Neutrophil (primary cell): ENCODE data around the gene CCT6B.

ENCODE experiments used
- H3K27ac ChIP-seq: fragments of 200-600 bp; sonication (generic); 2 replicates; pipeline ENCODE4 v1.5.1; 2016; ENCODE audit warnings: mild to moderate bottlenecking, moderate library complexity
- H3K27me3 ChIP-seq: fragments of 200-600 bp; sonication (generic); 2 replicates; pipeline ENCODE4 v1.6.0; 2016; ENCODE audit warnings: mild to moderate bottlenecking
- H3K36me3 ChIP-seq: fragments of 200-600 bp; sonication (generic); 2 replicates; pipeline ENCODE4 v1.5.1; 2017
- H3K4me1 ChIP-seq, 2 experiments: fragments of 200-600 bp in 1 of 2; sonication (generic) in 1 of 2; 1 replicate in 1 of 2; 2 replicates in 1 of 2; pipeline versions ENCODE4 v1.5.1 to v1.6.1; 2013 to 2016; ENCODE audit warnings: low read depth in 1 of 2, low read length in 1 of 2, mild to moderate bottlenecking in 1 of 2, moderate library complexity in 1 of 2; ENCODE audit not compliant: control insufficient read depth in 1 of 2, insufficient read depth in 1 of 2
- H3K4me3 ChIP-seq, 2 experiments: fragments of 200-600 bp in 1 of 2; sonication (generic) in 1 of 2; 1 replicate in 1 of 2; 2 replicates in 1 of 2; pipeline ENCODE4 v1.5.1; 2013 to 2016; ENCODE audit warnings: low read depth in 1 of 2, low read length in 1 of 2, mild to moderate bottlenecking in 1 of 2, moderate library complexity in 1 of 2
- H3K9me3 ChIP-seq: fragments of 200-600 bp; sonication (generic); 2 replicates; pipeline ENCODE4 v1.5.1; 2016
- TF ChIP-seq, protein P1 (sequence below): fragments of 200-600 bp; sonication (generic); IDR thresholded peaks from 2 replicates; pipeline ENCODE4 v1.5.1; 2016; ENCODE audit warnings: antibody characterized with exemption

Gene CCT6B

DNA sequence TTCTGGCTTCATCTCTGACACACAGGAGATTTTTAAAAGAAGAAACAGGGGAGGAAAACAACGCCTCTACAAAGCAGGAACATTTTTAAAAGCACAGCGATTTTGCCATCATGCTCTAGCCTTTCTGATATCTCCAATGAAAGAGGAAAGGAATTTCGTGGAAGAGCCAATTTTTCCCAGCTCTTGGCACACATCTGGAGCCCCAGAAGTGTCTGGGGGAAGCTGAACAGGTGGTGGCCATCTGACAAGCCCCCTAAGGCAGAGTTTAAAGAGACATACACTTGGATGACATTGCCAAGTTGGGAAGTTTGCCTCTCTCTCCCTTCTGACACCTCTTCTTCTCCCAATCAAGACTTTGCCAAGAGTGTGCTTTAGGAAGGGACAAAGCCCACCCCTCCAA lies 82.1 kb downstream of the CCT6B start:
- TF ChIP-seq, protein P1, sequence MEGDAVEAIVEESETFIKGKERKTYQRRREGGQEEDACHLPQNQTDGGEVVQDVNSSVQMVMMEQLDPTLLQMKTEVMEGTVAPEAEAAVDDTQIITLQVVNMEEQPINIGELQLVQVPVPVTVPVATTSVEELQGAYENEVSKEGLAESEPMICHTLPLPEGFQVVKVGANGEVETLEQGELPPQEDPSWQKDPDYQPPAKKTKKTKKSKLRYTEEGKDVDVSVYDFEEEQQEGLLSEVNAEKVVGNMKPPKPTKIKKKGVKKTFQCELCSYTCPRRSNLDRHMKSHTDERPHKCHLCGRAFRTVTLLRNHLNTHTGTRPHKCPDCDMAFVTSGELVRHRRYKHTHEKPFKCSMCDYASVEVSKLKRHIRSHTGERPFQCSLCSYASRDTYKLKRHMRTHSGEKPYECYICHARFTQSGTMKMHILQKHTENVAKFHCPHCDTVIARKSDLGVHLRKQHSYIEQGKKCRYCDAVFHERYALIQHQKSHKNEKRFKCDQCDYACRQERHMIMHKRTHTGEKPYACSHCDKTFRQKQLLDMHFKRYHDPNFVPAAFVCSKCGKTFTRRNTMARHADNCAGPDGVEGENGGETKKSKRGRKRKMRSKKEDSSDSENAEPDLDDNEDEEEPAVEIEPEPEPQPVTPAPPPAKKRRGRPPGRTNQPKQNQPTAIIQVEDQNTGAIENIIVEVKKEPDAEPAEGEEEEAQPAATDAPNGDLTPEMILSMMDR, result no peak
- Histone ChIP-seq H3K27me3 (peaks cover 18% of the 10 kb centered on the region), H3K4me3 (no peak overlapping the region)

More for the DNA sequence above, 82.1 kb downstream of the CCT6B start:
- Histone ChIP-seq H3K27ac (no peak overlapping the region), H3K36me3 (no peaks in the 10 kb centered on the region), H3K9me3 (no peaks in the 10 kb centered on the region), H3K4me1 (peaks cover 0 to 4% of the 10 kb centered on the region in 2 experiments)
